Sciatic nerve (tissue), 2 donors: ENCODE data around the gene RNF214. TPM values are rescaled to one million over a fixed set of nuclear protein-coding genes. Genes with fewer than 3 reads are reported as not detected.
"Not testable (repeated sequence)": the region's sequence is repeated elsewhere in the genome, so short reads cannot be mapped to it uniquely, and the experiment has no call there.

Experiments
- ATAC-seq: fragments of 200-7000 bp; cut with Tn5 transposase; one replicate; pipeline ENCODE4 v1.9.1; 2020; ENCODE audit warnings: mild to moderate bottlenecking, moderate library complexity
- DNase-seq: peaks from one replicate; pipeline ENCODE4 v3.0.0-alpha.2; 2020; ENCODE audit warnings: low spot score
- intact Hi-C: fragments of 100-400 bp; cut with DNase I; formaldehyde crosslinking; loops from one replicate; pipeline ENCODE4 v1.14.2; 2022
- total RNA-seq: library from RNA; stranded (reverse); fragmentation: NEBNext Ultra II Directional; extraction: Animal tissue kit (Norgen Biotek cat#: 25700); gene quantifications from one replicate; pipeline ENCODE4 v1.2.1, GENCODE V29; 2021
- donor health status: DM: no; HTN: no; CAD: no.
- donor health status: DM: no; HTN: no; CAD: no.

The RNF214 gene
- total RNA-seq, 1 donor from 2014 or later: 36.8 TPM

DNA sequence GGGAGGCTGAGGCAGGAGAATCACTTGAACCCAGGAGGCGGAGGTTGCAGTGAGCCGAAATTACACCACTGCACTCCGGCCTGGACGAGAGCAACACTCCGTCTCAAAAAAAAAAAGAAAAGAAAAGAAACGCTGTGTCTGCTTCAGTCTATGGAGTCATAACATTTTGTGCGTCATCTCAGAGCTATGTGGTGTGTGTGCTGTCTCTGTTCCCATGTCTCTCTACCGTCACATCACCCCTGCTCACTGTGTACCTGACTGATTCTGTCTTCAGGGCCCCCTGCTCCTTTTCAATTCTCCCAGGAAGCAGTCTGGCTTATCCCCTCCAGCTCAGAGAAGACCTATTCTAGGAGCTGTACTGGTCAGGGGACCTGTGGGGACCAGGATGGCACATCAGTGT is 65.7 kb downstream of the RNF214 start:
- no peak for ATAC-seq
- intact Hi-C loops: no loop called here

GRCh38 chr11:117299351-117300282 is 67.1 kb downstream of the RNF214 start:
- DNase-seq: no peak
- intact Hi-C loops: no loop called here
- peak; percentile 37 for ATAC-seq

More for the DNA sequence above, 65.7 kb downstream of the RNF214 start:
- no peak for DNase-seq

DNA sequence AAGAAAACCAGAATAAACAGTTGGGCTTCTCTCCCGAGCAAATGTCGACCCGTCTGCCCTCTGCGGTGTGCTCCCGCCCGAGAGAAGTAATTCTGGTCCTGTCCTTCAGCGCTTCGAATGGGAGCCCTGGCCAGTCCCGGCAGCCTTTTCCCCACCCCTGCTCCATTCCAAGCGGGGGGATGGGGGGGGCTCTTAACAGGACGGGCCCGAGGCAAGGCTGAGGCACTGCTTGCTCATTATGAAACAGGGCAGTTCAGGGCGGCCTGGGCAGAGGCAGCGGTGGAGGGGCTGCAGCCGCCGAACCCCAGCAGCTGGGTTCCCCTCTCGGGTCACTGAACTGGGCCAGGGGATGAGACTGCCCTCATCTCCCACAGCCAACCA is 67.8 kb downstream of the RNF214 start:
- intact Hi-C loops: no loop called here
- DNase-seq (peak; percentile 69), ATAC-seq (peak; percentile 89)

DNA sequence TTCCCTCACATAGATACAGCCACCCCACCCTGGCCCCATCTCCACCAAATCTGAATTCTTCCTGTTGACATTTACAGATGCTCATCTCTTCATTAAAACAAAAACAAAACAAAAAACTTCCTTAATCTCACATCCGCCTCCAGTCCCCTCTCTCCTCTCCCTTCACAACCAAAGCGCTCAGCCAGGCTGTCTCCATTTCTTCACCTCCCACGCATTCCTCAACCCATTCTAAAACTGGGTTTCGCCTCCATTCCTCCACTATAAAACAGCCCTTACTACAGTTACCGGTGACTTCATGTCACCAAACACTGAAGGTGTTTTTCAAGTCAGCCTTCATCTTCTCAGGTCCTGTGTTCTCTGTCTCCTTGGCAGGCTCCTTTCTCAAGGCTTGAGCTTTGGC is 68.3 kb downstream of the RNF214 start:
- DNase-seq (no peak), ATAC-seq (peak; percentile 13)
- intact Hi-C loops: no loop called here

DNA sequence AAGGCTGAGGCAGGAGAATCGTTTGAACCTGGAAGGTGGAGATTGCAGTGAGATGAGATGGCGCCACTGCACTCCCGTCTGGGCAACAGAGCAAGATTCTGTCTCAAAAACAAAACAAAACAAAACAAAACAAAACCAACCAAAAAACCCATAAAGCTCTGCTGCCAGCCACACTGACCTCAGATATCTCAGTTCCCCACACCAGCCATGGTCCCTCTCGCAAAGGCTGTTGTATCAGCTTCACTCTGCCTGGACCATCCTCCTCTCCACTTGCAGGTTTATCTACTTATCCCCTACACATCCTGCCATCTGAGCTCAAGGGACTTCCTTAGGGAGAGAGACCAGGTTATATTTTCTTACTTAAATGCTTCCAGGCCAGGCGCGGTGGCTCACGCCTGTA is 69.8 kb downstream of the RNF214 start:
- ATAC-seq: no peak
- DNase-seq: peak; percentile 13
- intact Hi-C loops: no loop called here

- DNase-seq (peak; percentile 17), ATAC-seq (no peak)
- intact Hi-C loops: no loop called here
Measured at GRCh38 chr11:117303101-117303500, 70.6 kb downstream of the RNF214 start.

- no peak for ATAC-seq
- intact Hi-C loops: no loop called here
- DNase-seq: peak; percentile 22
Measured at GRCh38 chr11:117303646-117304315, 71.3 kb downstream of the RNF214 start.

DNA sequence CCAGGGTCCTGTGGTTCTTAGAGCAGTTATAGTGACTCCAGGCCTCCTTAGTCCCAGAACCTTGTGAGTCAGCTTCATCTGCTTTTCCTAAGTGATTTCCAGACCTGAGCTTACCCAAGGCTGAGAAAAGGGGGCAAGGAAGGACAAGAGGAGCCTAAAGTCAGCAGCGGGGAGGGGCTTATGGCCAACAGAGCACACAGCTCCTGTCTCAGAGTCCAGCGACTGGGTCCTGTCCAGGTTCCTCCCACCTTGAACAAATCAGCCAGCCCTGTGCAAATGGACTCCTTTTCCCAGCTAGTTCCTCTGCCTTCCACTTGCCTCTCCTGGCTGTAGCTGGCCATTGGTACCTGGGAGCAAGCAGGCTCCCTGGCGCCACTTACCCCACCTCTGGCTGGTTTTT is 72.7 kb downstream of the RNF214 start:
- DNase-seq (peak; percentile 28), ATAC-seq (no peak)
- intact Hi-C loops: no loop called here

DNA sequence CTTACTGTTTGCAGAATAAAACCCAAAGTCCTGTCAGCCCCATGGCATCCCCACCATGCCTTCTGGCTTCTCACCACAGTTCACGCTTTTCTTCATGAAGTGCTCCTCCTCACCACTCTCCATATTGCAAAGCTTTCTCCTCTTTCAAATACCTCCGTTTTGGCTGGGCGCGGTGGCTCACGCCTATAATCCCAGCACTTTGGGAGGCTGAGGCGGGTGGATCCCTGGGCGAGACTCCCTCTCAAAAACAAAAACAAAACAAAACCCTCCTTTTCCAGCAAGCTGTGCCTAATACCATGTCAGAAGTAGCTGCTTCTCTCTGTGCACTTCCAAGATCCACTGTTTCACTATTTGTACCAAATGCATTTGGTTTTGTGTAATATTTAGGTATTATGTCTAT is 76.8 kb downstream of the RNF214 start:
- no peak for DNase-seq
- ATAC-seq: no peak

GRCh38 chr11:117313091-117313490 is 80.6 kb downstream of the RNF214 start:
- intact Hi-C loops: no loop called here
- DNase-seq (peak; percentile 18), ATAC-seq (no peak)

More for the DNA sequence above, 76.8 kb downstream of the RNF214 start:
- intact Hi-C loops: no loop called here

GRCh38 chr11:117313828-117314768 is 81.6 kb downstream of the RNF214 start:
- intact Hi-C loops: no loop called here
- ATAC-seq (no peak), DNase-seq (peak; percentile 33)

GRCh38 chr11:117314840-117315239 is 82.4 kb downstream of the RNF214 start:
- intact Hi-C loops: no loop called here

GRCh38 chr11:117315285-117316196 is 83.1 kb downstream of the RNF214 start:
- intact Hi-C loops: no loop called here
- ATAC-seq (peak; percentile 7), DNase-seq (peak; percentile 58)

More at GRCh38 chr11:117314840-117315239, 82.4 kb downstream of the RNF214 start:
- no peak for ATAC-seq
- DNase-seq: peak; percentile 40

DNA sequence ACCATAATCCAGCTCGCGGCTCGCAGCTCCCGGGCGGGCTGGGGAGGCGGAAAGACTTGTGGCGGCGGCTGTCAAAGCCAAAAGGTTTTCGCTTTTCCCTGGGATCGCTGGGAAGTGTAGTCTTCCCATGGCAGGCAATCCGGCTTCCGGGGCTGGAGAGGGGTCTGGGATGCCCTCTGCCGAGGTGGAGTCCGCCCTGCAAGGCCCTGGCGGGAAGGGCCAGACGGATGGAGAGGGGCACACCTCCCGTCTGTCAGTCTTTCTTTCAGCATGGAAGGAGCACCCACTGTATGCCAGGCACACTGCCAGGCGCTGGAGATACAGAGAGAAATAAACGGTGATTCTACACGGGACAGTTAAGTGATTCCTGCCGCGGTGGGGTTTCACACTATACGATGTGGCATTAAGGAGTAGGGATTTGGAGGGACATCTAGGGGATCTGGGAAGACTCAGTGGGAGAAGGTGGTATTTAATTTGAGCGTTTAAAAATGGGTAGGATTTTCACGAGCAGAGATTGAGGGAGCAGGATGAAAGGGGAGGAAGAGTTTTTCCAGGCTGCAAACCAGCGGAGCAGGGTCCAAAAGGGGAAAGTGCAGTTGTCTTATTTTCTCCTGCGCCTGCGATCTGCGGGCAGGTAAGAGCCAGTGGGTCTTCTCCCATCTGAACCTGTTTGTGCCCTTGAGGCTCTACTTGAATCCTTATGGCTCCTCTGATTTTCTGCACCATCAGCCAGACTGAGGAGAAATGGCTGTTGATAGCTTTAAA is 83.9 kb downstream of the RNF214 start, which contains the start of gene BACE1:
BACE1 (minus strand) TSS at position 60 of the 765 bp plus-strand sequence. CDS start 461 bp downstream, outside the sequence.
- intact Hi-C loops: no loop called here
- ATAC-seq: peak; percentile 96
- peak; percentile 87 for DNase-seq

DNA sequence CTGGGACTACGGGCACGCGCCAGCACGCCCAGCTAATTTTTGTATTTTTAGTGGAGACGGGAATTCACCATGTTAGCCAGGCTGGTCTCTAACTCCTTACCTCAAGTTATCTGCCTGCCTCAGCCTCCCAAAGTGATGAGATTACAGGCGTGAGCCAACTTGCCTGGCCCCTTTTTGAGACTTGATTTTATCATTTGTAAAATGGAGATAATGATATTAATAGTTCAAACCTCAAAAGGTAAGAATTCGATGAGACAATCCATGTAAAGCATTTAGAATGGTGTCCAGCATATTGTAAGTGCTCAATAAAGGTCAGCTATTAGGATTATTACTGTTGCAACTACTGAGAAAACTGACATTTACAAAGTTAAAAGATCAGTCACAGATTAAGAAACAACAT is 86.3 kb downstream of the RNF214 start:
- DNase-seq (no peak), ATAC-seq (no peak)
- intact Hi-C loops: no loop called here

- DNase-seq (no peak), ATAC-seq (no peak)
- intact Hi-C loops: no loop called here
Measured at GRCh38 chr11:117319214-117319840, 86.9 kb downstream of the RNF214 start.

GRCh38 chr11:117327255-117327566 is 94.7 kb downstream of the RNF214 start:
- intact Hi-C loops, ATAC-seq, DNase-seq: not testable (repeated sequence)
